SH-SY5Y (cell line): ENCODE measurements around the gene PRKAG3.

Experiments
- GATA2 ChIP-seq: IDR thresholded peaks from 2 replicates; pipeline ENCODE4 v1.6.1; 2011; ENCODE audit warnings: mild to moderate bottlenecking, low read depth, low read length
- GATA3 ChIP-seq: IDR thresholded peaks from 2 replicates; pipeline ENCODE4 v1.6.1; 2011; ENCODE audit warnings: low read depth, mild to moderate bottlenecking, low read length, moderate library complexity

The PRKAG3 gene

DNA sequence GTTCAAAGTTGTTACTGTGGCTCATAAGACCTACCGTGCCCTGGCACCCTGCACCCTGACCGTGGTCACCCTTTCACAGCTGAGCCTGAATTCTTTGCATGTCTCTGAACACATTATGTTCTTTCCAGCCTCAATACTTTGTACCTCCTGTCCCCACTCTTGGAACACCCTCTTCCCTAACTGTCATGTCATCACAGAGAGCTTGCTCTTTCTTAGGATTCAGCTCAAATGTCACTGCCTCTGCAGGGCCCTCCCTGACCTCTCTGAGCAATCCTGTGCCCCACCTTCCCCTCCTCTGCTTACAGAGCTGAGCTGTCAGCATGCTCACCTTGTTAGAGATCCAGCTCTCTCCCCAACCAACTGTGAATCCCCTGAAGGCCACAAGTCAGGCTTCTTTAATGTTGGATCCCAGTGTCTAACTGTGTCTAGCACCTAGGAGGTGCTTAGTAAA, 15.0 kb downstream of the PRKAG3 start:
- TF ChIP-seq GATA2 (no peak), GATA3 (no peak)

DNA sequence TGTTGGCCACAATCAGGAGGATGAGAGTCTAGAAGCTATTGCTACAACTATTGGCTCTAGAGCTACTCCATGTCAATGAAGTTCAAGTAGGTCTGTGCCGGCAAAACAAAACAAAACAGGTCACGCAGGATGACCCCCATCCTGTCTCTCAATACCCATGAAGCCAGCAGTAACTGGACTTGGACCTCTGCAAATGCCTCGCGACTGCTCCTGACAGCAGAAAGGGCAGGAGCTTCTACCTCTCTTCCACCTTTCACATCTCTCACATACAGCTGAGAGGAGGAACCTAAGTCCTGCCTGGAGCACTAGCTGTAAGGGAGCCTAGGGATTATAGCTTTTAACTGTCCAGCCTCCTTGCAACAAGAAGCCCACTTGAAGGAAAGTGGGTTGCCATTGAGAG, 16.0 kb downstream of the PRKAG3 start:
- TF ChIP-seq GATA3, result no peak
- TF ChIP-seq GATA2, result no peak

DNA sequence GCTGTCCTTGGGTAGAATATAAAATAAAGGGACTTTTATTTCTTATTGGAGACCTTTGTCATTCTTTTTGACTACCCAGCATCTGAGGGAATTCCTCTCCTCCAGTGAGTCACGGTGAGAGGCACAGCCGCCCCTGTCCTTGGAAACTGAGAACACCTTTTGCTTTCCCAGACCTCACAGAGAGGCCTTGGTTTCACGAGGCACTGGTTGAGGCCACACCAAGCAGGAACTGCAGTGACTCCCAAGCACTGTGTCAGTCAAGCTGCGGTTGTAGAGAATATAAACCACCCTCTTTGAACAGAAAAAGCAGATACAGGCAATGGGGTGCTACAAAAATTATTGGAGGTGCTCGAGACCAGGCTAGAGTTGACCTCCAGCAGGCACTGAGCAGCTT, 16.4 kb downstream of the PRKAG3 start:
- TF ChIP-seq GATA3 (no peak), GATA2 (no peak)

DNA sequence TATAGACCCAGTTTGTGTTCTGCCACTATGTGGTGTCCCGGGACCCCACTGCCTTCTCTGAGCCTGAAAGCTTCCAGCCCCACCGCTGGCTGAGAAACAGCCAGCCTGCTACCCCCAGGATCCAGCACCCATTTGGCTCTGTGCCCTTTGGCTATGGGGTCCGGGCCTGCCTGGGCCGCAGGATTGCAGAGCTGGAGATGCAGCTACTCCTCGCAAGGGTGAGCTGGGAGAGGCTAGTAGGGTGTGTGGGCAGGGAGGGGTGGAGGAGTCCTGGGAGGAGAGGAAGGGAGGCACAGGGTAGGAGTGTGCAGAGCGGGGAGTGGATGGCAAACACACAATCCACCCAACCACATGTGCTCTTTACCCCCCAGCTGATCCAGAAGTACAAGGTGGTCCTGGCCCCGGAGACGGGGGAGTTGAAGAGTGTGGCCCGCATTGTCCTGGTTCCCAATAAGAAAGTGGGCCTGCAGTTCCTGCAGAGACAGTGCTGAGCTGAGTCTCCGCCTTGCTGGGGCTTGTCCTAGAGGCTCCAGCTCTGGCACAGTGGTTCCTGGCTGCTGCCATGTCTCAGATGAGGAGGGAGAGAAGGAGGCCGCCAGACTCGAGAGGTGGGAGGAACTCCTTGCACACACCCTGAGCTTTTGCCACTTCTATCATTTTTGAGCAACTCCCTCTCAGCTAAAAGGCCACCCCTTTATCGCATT, 16.9 kb downstream of the PRKAG3 start:
- TF ChIP-seq GATA2 (no peak), GATA3 (no peak)

DNA sequence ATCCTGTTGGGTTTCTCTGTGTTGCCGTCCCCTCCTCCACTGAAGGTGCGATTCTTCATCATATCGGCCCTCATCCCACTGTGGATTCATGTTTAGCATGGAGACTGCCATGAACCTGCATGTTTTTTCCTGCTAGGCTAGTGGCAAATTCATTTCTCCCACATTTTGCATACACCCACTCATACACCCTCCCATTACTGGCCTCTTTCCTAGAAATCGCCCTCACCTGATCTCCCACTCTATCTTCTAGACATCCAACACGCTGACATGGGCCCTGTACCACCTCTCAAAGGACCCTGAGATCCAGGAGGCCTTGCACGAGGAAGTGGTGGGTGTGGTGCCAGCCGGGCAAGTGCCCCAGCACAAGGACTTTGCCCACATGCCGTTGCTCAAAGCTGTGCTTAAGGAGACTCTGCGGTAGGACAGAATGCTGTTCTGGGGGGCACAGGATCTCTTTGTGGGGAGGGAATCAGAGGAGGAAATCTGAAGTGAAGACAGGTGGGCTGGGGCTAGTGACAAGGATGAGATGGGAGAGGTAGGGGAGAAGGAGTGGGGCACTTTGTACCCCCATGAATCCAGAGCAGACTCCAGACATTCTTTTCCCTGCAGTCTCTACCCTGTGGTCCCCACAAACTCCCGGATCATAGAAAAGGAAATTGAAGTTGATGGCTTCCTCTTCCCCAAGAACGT, 17.7 kb downstream of the PRKAG3 start:
- TF ChIP-seq GATA3 (no peak), GATA2 (no peak)

DNA sequence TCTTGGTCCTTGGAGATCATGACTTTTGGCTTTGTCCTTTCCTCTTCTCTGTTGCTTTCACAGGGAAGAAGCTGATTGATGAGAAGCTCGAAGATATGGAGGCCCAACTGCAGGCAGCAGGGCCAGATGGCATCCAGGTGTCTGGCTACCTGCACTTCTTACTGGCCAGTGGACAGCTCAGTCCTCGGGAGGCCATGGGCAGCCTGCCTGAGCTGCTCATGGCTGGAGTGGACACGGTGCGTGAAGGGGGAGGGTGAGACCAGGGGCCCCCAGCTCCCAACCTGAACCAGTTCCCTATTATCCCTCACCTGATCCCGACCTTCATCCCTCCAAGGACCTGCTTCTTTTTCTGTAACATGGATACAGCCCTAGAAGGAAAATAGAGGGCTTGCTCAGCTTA, 18.7 kb downstream of the PRKAG3 start:
- TF ChIP-seq GATA3 (no peak), GATA2 (no peak)

DNA sequence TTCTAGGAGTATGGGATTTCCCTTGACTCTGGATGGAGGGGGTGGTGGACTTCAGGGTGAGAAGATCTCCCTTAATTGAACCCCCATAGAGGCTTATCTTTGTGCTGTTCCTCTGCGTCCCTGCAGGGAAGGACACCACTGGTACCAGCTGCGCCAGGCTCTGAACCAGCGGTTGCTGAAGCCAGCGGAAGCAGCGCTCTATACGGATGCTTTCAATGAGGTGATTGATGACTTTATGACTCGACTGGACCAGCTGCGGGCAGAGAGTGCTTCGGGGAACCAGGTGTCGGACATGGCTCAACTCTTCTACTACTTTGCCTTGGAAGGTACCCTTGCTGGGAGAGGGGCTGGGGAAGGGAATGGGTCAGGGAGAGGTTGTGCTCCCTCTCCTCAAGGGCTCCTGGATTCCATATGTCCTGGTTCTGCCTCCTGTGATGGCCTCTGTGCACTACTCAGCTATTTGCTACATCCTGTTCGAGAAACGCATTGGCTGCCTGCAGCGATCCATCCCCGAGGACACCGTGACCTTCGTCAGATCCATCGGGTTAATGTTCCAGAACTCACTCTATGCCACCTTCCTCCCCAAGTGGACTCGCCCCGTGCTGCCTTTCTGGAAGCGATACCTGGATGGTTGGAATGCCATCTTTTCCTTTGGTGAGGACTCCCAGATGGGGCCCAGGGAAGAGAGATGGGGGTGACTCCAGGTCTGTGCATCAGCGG, 19.3 kb downstream of the PRKAG3 start:
- no peak for TF ChIP-seq GATA3
- TF ChIP-seq GATA2, result no peak

DNA sequence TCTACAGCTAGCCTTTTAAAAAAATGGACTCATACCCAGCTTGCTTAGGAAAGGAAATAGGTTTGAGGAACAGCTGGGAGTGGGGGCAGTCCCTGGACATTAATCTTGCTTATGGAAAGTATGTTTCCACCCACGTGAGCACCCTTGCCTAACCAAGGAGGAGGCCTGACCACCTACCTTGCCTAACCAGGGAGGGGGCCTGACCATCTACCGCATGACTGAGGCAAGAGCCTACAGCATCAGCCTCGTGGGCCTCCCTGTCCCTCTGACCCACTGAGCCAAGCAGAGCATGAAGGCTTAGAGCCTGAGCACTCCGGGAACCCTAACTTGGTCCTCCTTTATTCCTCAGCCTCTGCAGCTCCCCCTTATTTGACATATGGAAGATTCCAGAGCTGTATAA, 20.2 kb downstream of the PRKAG3 start:
- no peak for TF ChIP-seq GATA2
- TF ChIP-seq GATA3, result no peak

DNA sequence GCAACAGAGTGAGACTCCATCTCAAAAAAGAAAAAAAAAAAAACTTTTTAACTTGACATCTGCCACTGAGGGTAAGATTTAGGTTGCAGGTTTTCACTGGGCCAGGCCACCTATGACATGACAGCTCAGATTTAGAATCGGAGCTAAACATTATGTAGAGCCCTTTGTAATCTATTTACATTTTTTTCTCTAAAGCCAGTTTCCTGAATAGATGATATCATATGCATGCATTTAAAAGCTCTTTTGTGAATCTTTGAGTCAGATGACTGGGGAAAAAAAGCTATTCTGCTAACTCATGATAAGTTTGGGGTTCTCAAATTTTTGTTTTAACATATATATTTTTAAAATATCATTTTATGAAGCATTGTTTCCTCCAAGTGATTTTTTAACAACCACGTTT, 21.3 kb downstream of the PRKAG3 start:
- no peak for TF ChIP-seq GATA3
- no peak for TF ChIP-seq GATA2

DNA sequence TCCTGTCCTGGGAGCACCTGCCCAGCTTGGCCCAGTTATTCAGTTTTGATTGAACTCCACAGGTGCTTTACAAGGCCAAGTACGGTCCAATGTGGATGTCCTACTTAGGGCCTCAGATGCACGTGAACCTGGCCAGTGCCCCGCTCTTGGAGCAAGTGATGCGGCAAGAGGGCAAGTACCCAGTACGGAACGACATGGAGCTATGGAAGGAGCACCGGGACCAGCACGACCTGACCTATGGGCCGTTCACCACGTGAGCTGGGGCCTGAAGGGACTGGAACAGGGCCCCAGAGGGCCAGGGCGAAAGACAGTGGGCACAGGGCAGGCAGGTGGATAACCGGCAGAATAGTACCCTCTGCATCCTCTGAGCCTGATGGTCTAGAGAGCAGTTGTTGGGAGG, 22.1 kb downstream of the PRKAG3 start:
- TF ChIP-seq GATA2, result no peak

DNA sequence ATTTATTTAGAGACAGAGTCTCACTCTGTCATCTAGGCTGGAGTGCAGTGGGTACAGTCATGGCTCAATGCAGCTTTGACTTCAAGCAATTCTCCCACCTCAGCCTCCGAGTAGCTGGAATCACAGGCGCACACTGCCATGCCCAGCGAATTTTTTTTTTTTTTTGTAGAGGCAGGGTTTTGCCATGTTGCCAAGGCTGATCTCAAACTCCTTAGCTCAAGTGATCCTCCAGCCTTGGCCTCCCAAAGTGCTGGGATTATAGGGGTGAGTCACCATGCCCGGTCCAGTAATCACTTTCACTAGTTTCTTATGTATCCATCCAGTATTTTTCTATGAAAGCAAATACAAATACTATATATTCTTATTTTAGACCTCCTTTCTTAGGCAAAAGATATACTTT, 24.0 kb downstream of the PRKAG3 start:
- TF ChIP-seq GATA2, result no peak
- TF ChIP-seq GATA3, result no peak

DNA sequence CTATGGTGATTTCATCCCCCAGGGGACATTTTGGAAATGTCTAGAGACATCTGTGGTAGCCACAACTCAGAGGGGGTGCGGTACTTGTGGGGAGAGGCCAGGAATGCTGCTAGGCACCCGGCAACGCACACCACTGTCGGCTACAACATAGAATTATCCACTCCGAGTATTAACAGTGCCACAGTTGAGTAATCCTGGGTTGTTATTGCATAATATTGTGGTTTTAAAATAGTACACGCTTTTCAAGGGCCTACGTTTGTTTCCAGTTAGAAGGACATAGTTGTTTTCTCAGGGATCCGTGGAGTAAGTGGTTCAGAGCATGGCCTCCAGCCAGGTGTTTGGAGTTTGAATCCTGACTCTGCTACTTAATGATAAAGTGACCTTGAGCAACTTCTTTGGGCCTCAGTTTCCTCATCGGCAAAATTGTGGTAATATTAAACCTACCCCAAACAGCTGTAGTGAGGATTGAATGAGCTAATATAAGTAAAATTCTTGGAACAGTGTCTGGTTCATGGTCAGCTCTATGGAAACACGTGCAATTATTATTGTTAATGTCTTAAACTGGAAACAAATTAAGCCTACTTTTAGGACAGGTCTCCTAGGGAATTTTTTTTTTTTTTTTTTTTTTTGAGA, 25.1 kb downstream of the PRKAG3 start:
- TF ChIP-seq GATA3 (no peak), GATA2 (no peak)

DNA sequence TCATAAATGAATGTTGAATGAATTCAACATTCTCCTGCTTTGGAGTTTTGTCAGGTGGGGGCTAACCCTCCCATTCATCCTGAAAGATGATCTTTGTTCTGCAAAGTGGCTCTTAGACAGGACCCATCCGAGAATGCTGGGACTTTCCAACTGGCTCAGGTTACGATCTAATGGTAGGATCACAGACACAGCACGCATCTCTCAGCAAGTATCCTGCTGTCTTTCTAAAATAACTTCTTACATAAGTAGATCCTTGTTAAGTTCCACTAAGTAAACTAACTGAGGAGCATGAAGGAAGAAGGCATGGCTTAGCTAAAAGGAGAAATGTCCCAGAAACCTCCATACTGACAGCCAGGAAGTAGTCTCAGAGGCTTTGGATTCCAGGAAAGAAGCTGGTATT, 26.0 kb downstream of the PRKAG3 start:
- TF ChIP-seq GATA3, result no peak
- no peak for TF ChIP-seq GATA2

DNA sequence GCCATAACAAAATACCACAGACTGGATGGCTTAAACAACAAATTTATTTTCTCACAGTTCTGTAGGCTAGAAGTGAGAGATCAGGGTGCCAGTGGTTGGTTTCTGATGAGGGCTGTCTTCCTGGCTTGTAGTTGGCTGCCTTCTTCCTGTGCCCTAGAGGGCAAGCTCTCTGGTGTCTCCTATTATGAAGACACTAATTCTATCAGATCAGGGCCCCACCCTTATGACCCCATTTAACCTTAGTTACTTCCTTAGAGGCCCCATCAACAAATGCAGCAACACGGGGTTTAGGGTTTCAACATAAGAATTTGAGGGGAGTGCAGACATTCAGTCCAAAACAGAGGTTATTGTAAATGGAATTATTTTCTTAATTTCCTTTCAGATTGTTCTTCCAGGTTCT, 26.8 kb downstream of the PRKAG3 start:
- TF ChIP-seq GATA2 (no peak), GATA3 (no peak)
